ENCODE measurements around the gene ZNF787.
"Not testable (repeated sequence)": the region's sequence is repeated elsewhere in the genome, so short reads cannot be mapped to it uniquely, and the experiment has no call there.

ZNF787 gene

GRCh38 chr19:56149656-56150038 is 28.6 kb upstream of the ZNF787 start:
- H3K27ac ChIP-seq = no peak overlapping the region
- TF ChIP-seq CTCF (conservative IDR thresholded peaks at IDR 0.05) = no peak

GRCh38 chr19:56148955-56149655 is 28.0 kb upstream of the ZNF787 start:
- not testable (repeated sequence) for H3K27ac ChIP-seq

DNA sequence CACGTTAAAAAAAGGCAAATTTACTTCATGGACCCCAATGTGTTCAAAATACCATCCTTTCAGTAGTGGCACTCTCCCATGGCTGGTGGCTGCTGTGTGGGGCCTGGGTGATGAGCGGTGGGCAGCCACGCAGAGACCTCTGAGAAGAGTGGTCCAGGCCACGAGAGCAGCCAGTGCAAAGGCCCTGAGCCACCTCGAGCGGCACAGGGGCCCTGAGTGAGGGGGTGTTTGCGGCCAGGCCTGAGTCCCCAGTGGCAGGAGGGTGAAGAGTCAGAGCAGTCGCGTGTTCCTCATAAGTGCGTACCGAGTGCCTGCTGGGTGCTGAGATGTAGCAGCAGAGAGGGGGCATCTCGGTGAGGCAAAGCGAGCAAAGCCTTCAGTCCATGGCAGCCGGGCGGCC is 27.0 kb upstream of the ZNF787 start:
- no peak overlapping the region for H3K27ac ChIP-seq
- no peak for TF ChIP-seq CTCF (conservative IDR thresholded peaks at IDR 0.05)

DNA sequence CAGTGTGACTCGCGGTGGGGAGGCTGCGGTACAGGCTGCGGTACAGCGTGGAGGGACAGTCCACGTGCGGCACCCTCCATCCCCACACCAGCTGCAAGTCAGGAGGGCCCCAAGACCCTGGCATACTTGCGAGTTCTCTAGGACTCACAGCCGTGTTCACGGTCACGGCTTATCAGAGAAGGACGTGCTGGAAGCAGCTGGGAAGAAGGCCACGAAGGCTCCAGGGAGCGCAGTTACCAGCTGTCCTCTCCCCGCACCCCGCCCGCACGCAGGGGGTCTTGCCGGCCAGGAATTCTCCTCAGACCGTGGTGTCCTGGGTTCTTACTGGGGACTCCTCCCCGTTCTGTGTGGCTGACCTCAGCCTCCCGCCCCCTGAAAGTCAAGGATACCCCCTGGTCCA is 26.2 kb upstream of the ZNF787 start:
- TF ChIP-seq CTCF (conservative IDR thresholded peaks at IDR 0.05) = no peak
- no peak overlapping the region for H3K27ac ChIP-seq

DNA sequence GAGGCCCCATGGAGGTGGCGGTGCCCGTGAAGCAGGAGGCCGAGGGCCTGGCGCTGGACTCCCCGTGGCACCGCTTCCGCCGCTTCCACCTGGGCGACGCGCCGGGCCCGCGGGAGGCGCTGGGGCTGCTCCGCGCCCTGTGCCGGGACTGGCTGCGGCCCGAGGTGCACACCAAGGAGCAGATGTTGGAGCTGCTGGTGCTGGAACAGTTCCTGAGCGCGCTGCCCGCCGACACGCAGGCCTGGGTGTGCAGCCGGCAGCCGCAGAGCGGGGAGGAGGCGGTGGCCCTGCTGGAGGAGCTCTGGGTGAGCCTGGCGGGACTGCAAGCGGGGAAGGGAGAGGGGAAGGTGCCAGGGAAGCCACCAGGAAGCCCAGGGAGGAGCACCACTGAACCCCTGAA is 25.8 kb upstream of the ZNF787 start:
- no peak overlapping the region for H3K27ac ChIP-seq
- TF ChIP-seq CTCF (conservative IDR thresholded peaks at IDR 0.05) = no peak

DNA sequence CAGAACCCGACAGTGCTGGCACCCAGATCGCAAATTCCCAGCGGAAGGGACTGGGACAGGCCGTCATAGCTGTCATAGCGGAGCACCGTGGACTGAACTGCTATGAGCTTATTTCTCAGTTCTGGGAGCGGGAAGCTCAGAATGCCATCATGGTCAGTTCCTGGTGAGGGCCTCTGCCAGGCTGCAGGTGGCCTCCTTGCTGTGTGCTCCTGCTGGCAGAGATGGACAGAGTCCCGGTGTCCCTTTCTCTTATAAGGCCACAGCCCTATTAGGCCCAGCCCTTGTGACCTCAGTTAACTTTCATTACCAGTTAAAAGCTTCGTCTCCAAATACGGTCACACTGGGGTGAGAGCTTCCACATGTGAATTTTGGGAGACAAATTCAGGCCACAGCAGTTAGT is 24.6 kb upstream of the ZNF787 start:
- TF ChIP-seq CTCF (conservative IDR thresholded peaks at IDR 0.05) = no peak

GRCh38 chr19:56144831-56145230 is 23.7 kb upstream of the ZNF787 start:
- TF ChIP-seq CTCF (conservative IDR thresholded peaks at IDR 0.05) = no peak
- H3K27ac ChIP-seq = peak overlapping the region; percentile 99; the same call in 1 of the 2 replicates

More for the DNA sequence above, 24.6 kb upstream of the ZNF787 start:
- H3K27ac ChIP-seq = peak overlapping the region; percentile 19; the same call in 1 of the 2 replicates

DNA sequence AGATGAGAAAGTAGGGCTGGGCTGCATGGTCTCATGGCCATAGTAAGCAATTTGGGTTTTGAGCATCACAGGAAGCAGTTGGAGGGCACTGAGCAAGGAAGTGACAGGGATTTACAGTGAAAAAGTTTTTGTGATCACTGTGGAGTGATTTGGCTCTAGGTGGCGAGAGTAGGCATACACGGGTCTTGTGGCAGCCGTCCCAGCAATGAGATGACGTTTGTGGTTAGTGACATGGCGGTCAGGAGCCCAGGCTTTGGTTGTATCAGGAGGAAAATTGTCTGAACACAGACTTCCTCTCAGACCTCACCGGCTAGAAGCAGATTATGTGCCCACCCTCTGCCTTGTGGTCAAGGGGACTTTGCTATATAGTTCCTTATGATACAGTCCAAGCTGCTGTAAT is 23.3 kb upstream of the ZNF787 start:
- peak overlapping the region; percentile 99; the same call in 1 of the 2 replicates for H3K27ac ChIP-seq
- TF ChIP-seq CTCF (conservative IDR thresholded peaks at IDR 0.05) = no peak
